ENCODE data around the gene PLXNB1. TPM values are rescaled to one million over a fixed set of nuclear protein-coding genes. Genes with fewer than 3 reads are reported as not detected.

Gene PLXNB1
- total RNA-seq, 1 experiment from 2014 or later: 35.6 TPM

DNA sequence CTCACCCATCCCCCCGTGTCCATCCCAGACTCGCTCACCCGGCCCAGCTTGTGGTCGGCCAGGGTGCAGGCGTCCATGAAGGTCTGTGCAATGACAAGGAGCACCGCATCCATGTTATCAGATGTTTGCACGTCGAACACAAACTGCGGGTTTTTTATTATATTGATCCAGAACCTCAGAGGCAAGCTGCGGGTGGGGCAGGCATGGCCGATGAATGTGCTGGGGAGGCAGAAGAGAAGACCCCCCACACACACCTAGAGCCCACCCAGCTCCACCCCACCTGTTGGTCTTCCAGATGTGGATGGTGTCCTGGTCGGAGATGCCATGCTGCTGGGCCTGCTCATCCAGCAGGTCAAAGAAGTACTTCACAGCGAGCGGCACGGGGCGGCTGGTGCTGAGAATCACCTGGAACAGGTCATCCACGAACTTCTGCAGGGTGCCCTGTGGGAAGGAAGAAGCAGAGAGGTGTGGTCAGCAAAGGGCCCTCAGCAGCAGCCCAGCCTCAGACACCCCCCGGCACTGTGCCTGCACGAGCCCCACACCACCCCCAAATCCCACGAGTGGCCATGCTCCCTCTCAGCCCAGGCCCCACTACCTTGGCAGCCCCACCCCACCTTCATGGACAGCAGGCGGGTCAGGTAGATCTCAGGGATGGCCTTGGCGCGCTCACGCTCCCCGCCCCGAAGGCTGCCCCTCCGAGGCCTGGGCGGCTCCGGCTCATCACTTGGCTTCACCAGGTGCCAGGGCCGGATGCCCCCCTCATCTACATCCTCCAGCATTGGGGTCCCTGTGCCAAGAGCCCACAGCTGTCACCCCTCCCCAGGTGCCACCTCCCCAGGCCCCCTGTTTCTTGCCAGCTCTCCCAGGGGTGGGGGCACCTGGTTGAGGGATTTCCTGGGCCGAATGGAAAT, 20.3 kb downstream of the PLXNB1 start:
- Histone ChIP-seq H3K9me3 (ENCODE audit: control insufficient read depth in 1 of 2, insufficient read depth in 1 of 2, low read depth in 1 of 2, low read length in 2 of 2) (no peaks in the 10 kb centered on the region), H3K27me3 (ENCODE audit: insufficient read depth, low read length) (no peaks in the 10 kb centered on the region), H4K20me1 (ENCODE audit: insufficient read depth) (no peaks in the 10 kb centered on the region), H3K27ac (ENCODE audit: low read depth, low read length) (no peak overlapping the region), H2AFZ (ENCODE audit: low read depth, low read length, poor library complexity, severe bottlenecking) (no peak overlapping the region), H3K4me3 (replicated peaks in 1 of 2; ENCODE audit: low read depth in 1 of 2, low read length in 2 of 2) (no peak overlapping the region), H3K4me1 (ENCODE audit: control insufficient read depth in 1 of 2, insufficient read depth in 2 of 2, low read length in 2 of 2) (peaks cover 0 to 7% of the 10 kb centered on the region in 2 experiments; a peak in 1 of 4 replicates), H3K4me2 (ENCODE audit: low read length) (no peak overlapping the region), H3K9ac (ENCODE audit: low read length) (no peak overlapping the region), H3K36me3 (ENCODE audit: control insufficient read depth in 1 of 2, insufficient read depth in 2 of 2, low read length in 2 of 2) (peaks cover 2 to 3% of the 10 kb centered on the region in 2 experiments; a peak in 2 of 4 replicates), H3K79me2 (ENCODE audit: insufficient read depth, low read length) (no peaks in the 10 kb centered on the region), H3K9me2 (ENCODE audit: insufficient read depth) (no peaks in the 10 kb centered on the region)
- DNase-seq (ENCODE audit: low read depth, low spot score) (no peak), ATAC-seq (no peak)
- TF ChIP-seq, protein P1, sequence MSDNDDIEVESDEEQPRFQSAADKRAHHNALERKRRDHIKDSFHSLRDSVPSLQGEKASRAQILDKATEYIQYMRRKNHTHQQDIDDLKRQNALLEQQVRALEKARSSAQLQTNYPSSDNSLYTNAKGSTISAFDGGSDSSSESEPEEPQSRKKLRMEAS (IDR thresholded peaks at IDR 0.05): no peak
- TF ChIP-seq TCF7L2 (IDR thresholded peaks at IDR 0.05; ENCODE audit: borderline replicate concordance, extremely low read depth, insufficient read depth, insufficient read length) (no peak), CBX3 (IDR thresholded peaks at IDR 0.05; ENCODE audit: low read depth) (no peak), RAD21 (IDR thresholded peaks at IDR 0.05; ENCODE audit: low read depth) (no peak), ELF1 (IDR thresholded peaks at IDR 0.05; ENCODE audit: borderline replicate concordance, low read depth) (no peak), POLR2A (IDR thresholded peaks at IDR 0.05; ENCODE audit: borderline replicate concordance, extremely low read depth, insufficient read depth, insufficient read length) (no peak), FOSL1 (IDR thresholded peaks at IDR 0.05; ENCODE audit: low read depth) (no peak), JUND (IDR thresholded peaks at IDR 0.05) (no peak), ZFX (IDR thresholded peaks at IDR 0.05) (no peak), EZH2phosphoT487 (IDR thresholded peaks at IDR 0.05; ENCODE audit: borderline replicate concordance) (no peak)
- TF ChIP-seq, protein P2, sequence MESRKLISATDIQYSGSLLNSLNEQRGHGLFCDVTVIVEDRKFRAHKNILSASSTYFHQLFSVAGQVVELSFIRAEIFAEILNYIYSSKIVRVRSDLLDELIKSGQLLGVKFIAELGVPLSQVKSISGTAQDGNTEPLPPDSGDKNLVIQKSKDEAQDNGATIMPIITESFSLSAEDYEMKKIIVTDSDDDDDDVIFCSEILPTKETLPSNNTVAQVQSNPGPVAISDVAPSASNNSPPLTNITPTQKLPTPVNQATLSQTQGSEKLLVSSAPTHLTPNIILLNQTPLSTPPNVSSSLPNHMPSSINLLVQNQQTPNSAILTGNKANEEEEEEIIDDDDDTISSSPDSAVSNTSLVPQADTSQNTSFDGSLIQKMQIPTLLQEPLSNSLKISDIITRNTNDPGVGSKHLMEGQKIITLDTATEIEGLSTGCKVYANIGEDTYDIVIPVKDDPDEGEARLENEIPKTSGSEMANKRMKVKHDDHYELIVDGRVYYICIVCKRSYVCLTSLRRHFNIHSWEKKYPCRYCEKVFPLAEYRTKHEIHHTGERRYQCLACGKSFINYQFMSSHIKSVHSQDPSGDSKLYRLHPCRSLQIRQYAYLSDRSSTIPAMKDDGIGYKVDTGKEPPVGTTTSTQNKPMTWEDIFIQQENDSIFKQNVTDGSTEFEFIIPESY (IDR thresholded peaks at IDR 0.05; ENCODE audit: extremely low read depth, insufficient replicate concordance, low read length): no peak
- TF ChIP-seq, protein P3, sequence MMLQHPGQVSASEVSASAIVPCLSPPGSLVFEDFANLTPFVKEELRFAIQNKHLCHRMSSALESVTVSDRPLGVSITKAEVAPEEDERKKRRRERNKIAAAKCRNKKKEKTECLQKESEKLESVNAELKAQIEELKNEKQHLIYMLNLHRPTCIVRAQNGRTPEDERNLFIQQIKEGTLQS (IDR thresholded peaks at IDR 0.05): no peak
- TF ChIP-seq, protein P4, sequence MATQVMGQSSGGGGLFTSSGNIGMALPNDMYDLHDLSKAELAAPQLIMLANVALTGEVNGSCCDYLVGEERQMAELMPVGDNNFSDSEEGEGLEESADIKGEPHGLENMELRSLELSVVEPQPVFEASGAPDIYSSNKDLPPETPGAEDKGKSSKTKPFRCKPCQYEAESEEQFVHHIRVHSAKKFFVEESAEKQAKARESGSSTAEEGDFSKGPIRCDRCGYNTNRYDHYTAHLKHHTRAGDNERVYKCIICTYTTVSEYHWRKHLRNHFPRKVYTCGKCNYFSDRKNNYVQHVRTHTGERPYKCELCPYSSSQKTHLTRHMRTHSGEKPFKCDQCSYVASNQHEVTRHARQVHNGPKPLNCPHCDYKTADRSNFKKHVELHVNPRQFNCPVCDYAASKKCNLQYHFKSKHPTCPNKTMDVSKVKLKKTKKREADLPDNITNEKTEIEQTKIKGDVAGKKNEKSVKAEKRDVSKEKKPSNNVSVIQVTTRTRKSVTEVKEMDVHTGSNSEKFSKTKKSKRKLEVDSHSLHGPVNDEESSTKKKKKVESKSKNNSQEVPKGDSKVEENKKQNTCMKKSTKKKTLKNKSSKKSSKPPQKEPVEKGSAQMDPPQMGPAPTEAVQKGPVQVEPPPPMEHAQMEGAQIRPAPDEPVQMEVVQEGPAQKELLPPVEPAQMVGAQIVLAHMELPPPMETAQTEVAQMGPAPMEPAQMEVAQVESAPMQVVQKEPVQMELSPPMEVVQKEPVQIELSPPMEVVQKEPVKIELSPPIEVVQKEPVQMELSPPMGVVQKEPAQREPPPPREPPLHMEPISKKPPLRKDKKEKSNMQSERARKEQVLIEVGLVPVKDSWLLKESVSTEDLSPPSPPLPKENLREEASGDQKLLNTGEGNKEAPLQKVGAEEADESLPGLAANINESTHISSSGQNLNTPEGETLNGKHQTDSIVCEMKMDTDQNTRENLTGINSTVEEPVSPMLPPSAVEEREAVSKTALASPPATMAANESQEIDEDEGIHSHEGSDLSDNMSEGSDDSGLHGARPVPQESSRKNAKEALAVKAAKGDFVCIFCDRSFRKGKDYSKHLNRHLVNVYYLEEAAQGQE (IDR thresholded peaks at IDR 0.05; ENCODE audit: low read depth): no peak
- TF ChIP-seq, protein P5, sequence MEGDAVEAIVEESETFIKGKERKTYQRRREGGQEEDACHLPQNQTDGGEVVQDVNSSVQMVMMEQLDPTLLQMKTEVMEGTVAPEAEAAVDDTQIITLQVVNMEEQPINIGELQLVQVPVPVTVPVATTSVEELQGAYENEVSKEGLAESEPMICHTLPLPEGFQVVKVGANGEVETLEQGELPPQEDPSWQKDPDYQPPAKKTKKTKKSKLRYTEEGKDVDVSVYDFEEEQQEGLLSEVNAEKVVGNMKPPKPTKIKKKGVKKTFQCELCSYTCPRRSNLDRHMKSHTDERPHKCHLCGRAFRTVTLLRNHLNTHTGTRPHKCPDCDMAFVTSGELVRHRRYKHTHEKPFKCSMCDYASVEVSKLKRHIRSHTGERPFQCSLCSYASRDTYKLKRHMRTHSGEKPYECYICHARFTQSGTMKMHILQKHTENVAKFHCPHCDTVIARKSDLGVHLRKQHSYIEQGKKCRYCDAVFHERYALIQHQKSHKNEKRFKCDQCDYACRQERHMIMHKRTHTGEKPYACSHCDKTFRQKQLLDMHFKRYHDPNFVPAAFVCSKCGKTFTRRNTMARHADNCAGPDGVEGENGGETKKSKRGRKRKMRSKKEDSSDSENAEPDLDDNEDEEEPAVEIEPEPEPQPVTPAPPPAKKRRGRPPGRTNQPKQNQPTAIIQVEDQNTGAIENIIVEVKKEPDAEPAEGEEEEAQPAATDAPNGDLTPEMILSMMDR (IDR thresholded peaks at IDR 0.05 in 2 of 3, conservative IDR thresholded peaks at IDR 0.05 in 1 of 3; ENCODE audit: borderline replicate concordance in 1 of 3, insufficient read depth in 1 of 3, low read depth in 2 of 3, low read length in 2 of 3): no peak
- RAD21 ChIA-PET (ENCODE audit: low non-redundant PET in 1 of 2, low total read pairs in 2 of 2, uncharacterized antibody in 2 of 2, unreplicated experiment in 2 of 2): interaction anchor here in 1 of 2 experiments (0.7 kb wide), 1 partner anchor 27 kb away, joined by 3 read pairs; no protein-coding TSS in a partner anchor
- POLR2A ChIA-PET: no interaction called here
- intact Hi-C loops (cut with micrococcal nuclease): no loop called here
- no TSS peak for BruUV-seq (replicated peaks)
- CTCF ChIA-PET: interaction anchor here (2.6 kb wide), 1 partner anchor 26 kb away, joined by 17 read pairs; no protein-coding TSS in a partner anchor
